ENCODE measurements around the gene SHROOM2. TPM values are rescaled to one million over a fixed set of nuclear protein-coding genes. Genes with fewer than 3 reads are reported as not detected.
A peak's percentile ranks its signal among the peaks of the same experiment; 100 is the strongest.

SHROOM2 gene
- total RNA-seq, 1 experiment from 2014 or later, result 0.15 TPM

GRCh38 chrX:9961750-9962149 is 175.5 kb downstream of the SHROOM2 start:
- Histone ChIP-seq H3K27ac (ENCODE audit: low read length) (no peak overlapping the region), H3K9me2 (replicated peaks; ENCODE audit: insufficient read depth, low read length) (no peaks in the 10 kb centered on the region), H3K36me3 (ENCODE audit: insufficient read depth, low read length) (no peaks in the 10 kb centered on the region), H3K79me2 (ENCODE audit: low read length) (no peaks in the 10 kb centered on the region), H2AFZ (ENCODE audit: low read length) (no peak overlapping the region), H3K4me1 (ENCODE audit: low read length) (peaks cover 8% of the 10 kb centered on the region), H3K4me2 (ENCODE audit: low read depth, low read length, poor library complexity, severe bottlenecking) (no peak overlapping the region), H4K20me1 (ENCODE audit: insufficient read depth, low read depth, low read length) (no peaks in the 10 kb centered on the region), H3K27me3 (ENCODE audit: low read length) (no peaks in the 10 kb centered on the region), H3K9ac (ENCODE audit: low read length) (no peak overlapping the region), H3K4me3 (ENCODE audit: low read length) (no peak overlapping the region), H3K9me3 (ENCODE audit: low read length) (no peaks in the 10 kb centered on the region)
- DNase-seq, result no peak

DNA sequence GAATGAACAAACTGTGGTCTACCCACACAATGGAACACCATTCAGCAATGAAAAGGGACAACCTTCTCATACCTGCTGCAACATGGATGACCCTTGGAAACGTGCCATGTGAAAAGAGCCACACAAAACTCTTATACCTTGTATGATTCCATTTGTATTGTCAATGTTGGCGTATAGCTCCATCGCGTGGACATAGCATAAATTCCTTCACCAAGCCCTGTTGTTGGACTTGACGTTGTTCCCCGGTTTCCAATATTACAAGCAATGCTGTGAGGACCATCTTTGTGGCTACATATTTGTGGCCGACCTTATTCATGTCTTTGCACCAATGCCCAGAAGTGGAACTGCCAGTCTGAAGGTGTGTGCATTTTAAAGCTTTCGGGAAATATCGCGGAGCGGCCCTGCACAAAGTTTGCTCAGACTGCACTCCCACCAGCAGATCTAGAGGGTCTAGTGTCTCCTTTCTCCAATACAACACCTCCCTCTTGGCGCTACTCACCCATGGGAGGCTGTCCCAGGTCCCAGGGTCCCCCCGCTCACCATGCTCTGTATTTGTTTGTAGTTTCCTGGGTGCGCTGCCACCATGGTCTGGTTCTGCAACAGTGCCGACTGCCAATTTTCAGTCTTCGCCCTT is 180.7 kb downstream of the SHROOM2 start, which contains the start of gene CLDN34:
Gene CLDN34, plus strand, starts transcription at position 584 of the 634 bp plus-strand sequence. Its CDS starts 0 bp downstream, at position 584.
- no peaks in the 10 kb centered on the region for H4K20me1 ChIP-seq (ENCODE audit: insufficient read depth, low read depth, low read length)
- no peaks in the 10 kb centered on the region for H3K4me1 ChIP-seq (ENCODE audit: low read length)
- no peak within 1 kb of the TSS for H2AFZ ChIP-seq (ENCODE audit: low read length)

DNA sequence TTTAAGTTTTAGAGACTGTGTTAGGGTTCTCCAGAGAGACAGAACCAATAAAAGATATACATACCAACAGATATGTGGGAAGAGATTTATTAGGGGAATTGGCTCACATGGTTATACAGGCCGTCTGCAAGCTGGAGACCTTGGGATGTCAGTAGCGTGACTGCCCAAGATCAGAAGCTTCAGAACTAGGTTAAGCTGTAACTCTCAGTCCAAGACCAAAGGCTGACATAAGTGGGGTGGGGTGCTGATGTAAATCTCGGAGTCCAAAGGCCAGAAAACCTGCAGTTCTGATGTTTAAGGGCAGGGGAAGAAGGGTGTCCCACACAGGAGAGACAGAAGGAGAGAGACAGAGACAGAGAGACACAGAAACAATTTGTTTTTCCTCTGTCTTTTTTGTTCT is 191.4 kb downstream of the SHROOM2 start:
- Histone ChIP-seq H3K4me1 (ENCODE audit: low read length) (no peaks in the 10 kb centered on the region), H3K9ac (ENCODE audit: low read length) (no peak overlapping the region), H3K36me3 (ENCODE audit: insufficient read depth, low read length) (no peaks in the 10 kb centered on the region), H3K9me3 (ENCODE audit: low read length) (no peaks in the 10 kb centered on the region), H3K9me2 (replicated peaks; ENCODE audit: insufficient read depth, low read length) (no peaks in the 10 kb centered on the region), H3K27me3 (ENCODE audit: low read length) (no peaks in the 10 kb centered on the region), H3K27ac (ENCODE audit: low read length) (no peak overlapping the region), H3K79me2 (ENCODE audit: low read length) (no peaks in the 10 kb centered on the region), H4K20me1 (ENCODE audit: insufficient read depth, low read depth, low read length) (no peaks in the 10 kb centered on the region), H3K4me2 (ENCODE audit: low read depth, low read length, poor library complexity, severe bottlenecking) (no peak overlapping the region), H2AFZ (ENCODE audit: low read length) (no peak overlapping the region), H3K4me3 (ENCODE audit: low read length) (no peak overlapping the region)
- DNase-seq, result no peak

More for the DNA sequence above, 180.7 kb downstream of the SHROOM2 start, which contains the start of gene CLDN34:
- Histone ChIP-seq H3K27me3 (ENCODE audit: low read length) (no peaks in the 10 kb centered on the region), H3K4me2 (ENCODE audit: low read depth, low read length, poor library complexity, severe bottlenecking) (no peak within 1 kb of the TSS), H3K79me2 (ENCODE audit: low read length) (no peaks in the 10 kb centered on the region), H3K9me3 (ENCODE audit: low read length) (no peaks in the 10 kb centered on the region), H3K4me3 (ENCODE audit: low read length) (no peak within 1 kb of the TSS), H3K9ac (ENCODE audit: low read length) (no peak within 1 kb of the TSS), H3K27ac (ENCODE audit: low read length) (no peak within 1 kb of the TSS), H3K9me2 (replicated peaks; ENCODE audit: insufficient read depth, low read length) (no peaks in the 10 kb centered on the region), H3K36me3 (ENCODE audit: insufficient read depth, low read length) (no peaks in the 10 kb centered on the region)
- DNase-seq, result no peak

DNA sequence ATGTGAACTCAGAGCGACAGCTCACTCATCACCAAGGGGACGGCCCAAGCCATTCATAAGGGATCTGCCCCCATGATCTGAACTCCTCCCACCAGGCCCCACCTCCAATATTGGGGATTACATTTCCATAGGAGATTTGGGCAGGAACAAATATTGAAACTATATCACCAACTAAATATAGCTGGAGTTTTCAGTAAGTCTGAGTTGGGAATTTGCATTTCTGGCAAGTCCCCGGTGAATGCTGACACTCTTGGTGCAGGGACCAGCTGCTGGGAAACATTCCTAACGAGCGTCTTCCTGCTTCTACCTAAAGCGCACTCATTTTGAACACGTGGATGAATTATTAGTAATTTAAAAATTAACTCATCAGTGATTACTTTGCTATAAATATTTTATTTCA is 194.2 kb downstream of the SHROOM2 start:
- H3K4me1 ChIP-seq (ENCODE audit: low read length), result no peaks in the 10 kb centered on the region
- no peaks in the 10 kb centered on the region for H3K27me3 ChIP-seq (ENCODE audit: low read length)
- no peaks in the 10 kb centered on the region for H3K79me2 ChIP-seq (ENCODE audit: low read length)
- H3K27ac ChIP-seq (ENCODE audit: low read length), result no peak overlapping the region
- no peak for DNase-seq
- no peaks in the 10 kb centered on the region for H3K9me2 ChIP-seq (replicated peaks; ENCODE audit: insufficient read depth, low read length)
- no peaks in the 10 kb centered on the region for H3K36me3 ChIP-seq (ENCODE audit: insufficient read depth, low read length)
- H3K4me3 ChIP-seq (ENCODE audit: low read length), result no peak overlapping the region
- H2AFZ ChIP-seq (ENCODE audit: low read length), result no peak overlapping the region
- no peaks in the 10 kb centered on the region for H4K20me1 ChIP-seq (ENCODE audit: insufficient read depth, low read depth, low read length)
- H3K9me3 ChIP-seq (ENCODE audit: low read length), result no peaks in the 10 kb centered on the region
- no peak overlapping the region for H3K9ac ChIP-seq (ENCODE audit: low read length)
- no peak overlapping the region for H3K4me2 ChIP-seq (ENCODE audit: low read depth, low read length, poor library complexity, severe bottlenecking)

GRCh38 chrX:9980927-9981326 is 194.7 kb downstream of the SHROOM2 start:
- Histone ChIP-seq H3K27me3 (ENCODE audit: low read length) (no peaks in the 10 kb centered on the region), H4K20me1 (ENCODE audit: insufficient read depth, low read depth, low read length) (no peaks in the 10 kb centered on the region), H3K9me2 (replicated peaks; ENCODE audit: insufficient read depth, low read length) (no peaks in the 10 kb centered on the region), H3K4me1 (ENCODE audit: low read length) (no peaks in the 10 kb centered on the region), H3K4me3 (ENCODE audit: low read length) (no peak overlapping the region), H3K9me3 (ENCODE audit: low read length) (no peaks in the 10 kb centered on the region), H3K27ac (ENCODE audit: low read length) (no peak overlapping the region), H3K4me2 (ENCODE audit: low read depth, low read length, poor library complexity, severe bottlenecking) (no peak overlapping the region), H3K79me2 (ENCODE audit: low read length) (no peaks in the 10 kb centered on the region), H3K36me3 (ENCODE audit: insufficient read depth, low read length) (no peaks in the 10 kb centered on the region), H2AFZ (ENCODE audit: low read length) (no peak overlapping the region), H3K9ac (ENCODE audit: low read length) (no peak overlapping the region)
- DNase-seq, result no peak

- no peak overlapping the region for H3K27ac ChIP-seq (ENCODE audit: low read length)
- DNase-seq, result no peak
- no peaks in the 10 kb centered on the region for H3K36me3 ChIP-seq (ENCODE audit: insufficient read depth, low read length)
- H3K79me2 ChIP-seq (ENCODE audit: low read length), result no peaks in the 10 kb centered on the region
- no peak overlapping the region for H2AFZ ChIP-seq (ENCODE audit: low read length)
- no peaks in the 10 kb centered on the region for H3K9me2 ChIP-seq (replicated peaks; ENCODE audit: insufficient read depth, low read length)
- H4K20me1 ChIP-seq (ENCODE audit: insufficient read depth, low read depth, low read length), result no peaks in the 10 kb centered on the region
- H3K9ac ChIP-seq (ENCODE audit: low read length), result no peak overlapping the region
- H3K4me1 ChIP-seq (ENCODE audit: low read length), result no peaks in the 10 kb centered on the region
- H3K9me3 ChIP-seq (ENCODE audit: low read length), result no peaks in the 10 kb centered on the region
- no peak overlapping the region for H3K4me3 ChIP-seq (ENCODE audit: low read length)
- no peak overlapping the region for H3K4me2 ChIP-seq (ENCODE audit: low read depth, low read length, poor library complexity, severe bottlenecking)
- no peaks in the 10 kb centered on the region for H3K27me3 ChIP-seq (ENCODE audit: low read length)
These were observed 197.2 kb downstream of the SHROOM2 start for GRCh38 chrX:9983441-9983840.

GRCh38 chrX:9983846-9984245 is 197.6 kb downstream of the SHROOM2 start:
- H3K27me3 ChIP-seq (ENCODE audit: low read length), result no peaks in the 10 kb centered on the region
- H3K9me2 ChIP-seq (replicated peaks; ENCODE audit: insufficient read depth, low read length), result no peaks in the 10 kb centered on the region
- H3K4me2 ChIP-seq (ENCODE audit: low read depth, low read length, poor library complexity, severe bottlenecking), result no peak overlapping the region
- H3K4me3 ChIP-seq (ENCODE audit: low read length), result no peak overlapping the region
- H3K9me3 ChIP-seq (ENCODE audit: low read length), result no peaks in the 10 kb centered on the region
- no peaks in the 10 kb centered on the region for H4K20me1 ChIP-seq (ENCODE audit: insufficient read depth, low read depth, low read length)
- H3K36me3 ChIP-seq (ENCODE audit: insufficient read depth, low read length), result no peaks in the 10 kb centered on the region
- no peaks in the 10 kb centered on the region for H3K79me2 ChIP-seq (ENCODE audit: low read length)
- H2AFZ ChIP-seq (ENCODE audit: low read length), result no peak overlapping the region
- no peaks in the 10 kb centered on the region for H3K4me1 ChIP-seq (ENCODE audit: low read length)
- H3K27ac ChIP-seq (ENCODE audit: low read length), result no peak overlapping the region
- H3K9ac ChIP-seq (ENCODE audit: low read length), result no peak overlapping the region
- no peak for DNase-seq

DNA sequence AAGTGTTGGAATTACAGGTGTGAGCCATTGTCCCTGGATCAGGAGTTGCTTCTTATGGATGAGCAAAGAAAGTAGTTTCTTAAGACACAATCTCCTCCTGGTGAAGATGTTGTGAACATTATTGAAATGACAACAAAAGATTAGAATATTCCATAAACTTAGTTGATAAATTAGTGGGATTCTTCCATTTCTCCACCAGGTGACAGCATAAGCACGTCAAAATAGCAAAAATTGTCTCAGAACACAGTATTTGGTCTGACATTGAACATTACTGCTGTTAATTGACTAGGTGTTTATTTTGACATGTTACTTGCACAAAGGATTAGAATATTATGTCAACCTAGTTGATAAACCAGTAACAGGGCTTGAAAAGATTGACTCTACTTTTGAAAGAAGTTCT is 202.5 kb downstream of the SHROOM2 start:
- H3K9ac ChIP-seq (ENCODE audit: low read length), result no peak overlapping the region
- no peak overlapping the region for H3K4me2 ChIP-seq (ENCODE audit: low read depth, low read length, poor library complexity, severe bottlenecking)
- H3K27ac ChIP-seq (ENCODE audit: low read length), result no peak overlapping the region
- no peaks in the 10 kb centered on the region for H3K36me3 ChIP-seq (ENCODE audit: insufficient read depth, low read length)
- H3K4me3 ChIP-seq (ENCODE audit: low read length), result no peak overlapping the region
- no peaks in the 10 kb centered on the region for H3K9me3 ChIP-seq (ENCODE audit: low read length)
- DNase-seq, result peak; percentile 56
- no peaks in the 10 kb centered on the region for H3K27me3 ChIP-seq (ENCODE audit: low read length)
- no peaks in the 10 kb centered on the region for H3K79me2 ChIP-seq (ENCODE audit: low read length)
- no peaks in the 10 kb centered on the region for H3K4me1 ChIP-seq (ENCODE audit: low read length)
- no peak overlapping the region for H2AFZ ChIP-seq (ENCODE audit: low read length)
- H4K20me1 ChIP-seq (ENCODE audit: insufficient read depth, low read depth, low read length), result no peaks in the 10 kb centered on the region
- H3K9me2 ChIP-seq (replicated peaks; ENCODE audit: insufficient read depth, low read length), result no peaks in the 10 kb centered on the region

All from Karpas-422 (cell line).